Measurements from ENCODE around the gene PDZK1. TPM values are rescaled to one million over a fixed set of nuclear protein-coding genes. Genes with fewer than 3 reads are reported as not detected.

Gene PDZK1
- total and polyA plus RNA-seq, 2 experiments from 2014 or later = 0.73 TPM; not detected in 1

DNA sequence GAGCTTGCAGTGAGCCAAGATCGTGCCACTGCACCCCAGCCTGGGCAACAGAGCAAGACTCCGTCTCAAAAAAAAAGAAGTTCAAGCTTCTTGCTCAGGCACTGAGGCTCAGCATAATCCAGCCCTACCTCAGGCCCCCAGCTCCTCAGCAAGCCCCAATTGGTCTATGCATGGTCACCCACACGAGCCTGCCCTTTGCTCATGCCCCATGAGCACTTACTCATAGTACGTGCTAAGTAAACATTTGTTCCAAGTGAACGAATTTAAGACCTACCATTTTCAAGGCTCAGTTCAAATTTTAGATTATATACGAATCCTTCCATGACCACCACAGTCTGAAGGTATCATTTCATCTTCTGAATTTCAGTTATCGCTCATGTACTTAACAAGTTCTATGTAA, 4.3 kb downstream of the PDZK1 start (continued):
- no peak for TF ChIP-seq EZH2 (IDR thresholded peaks at IDR 0.05; ENCODE audit: low read depth, unreplicated experiment)
- no peak for TF ChIP-seq ZNF114 (CRISPR knock-in tag; IDR thresholded peaks at IDR 0.05)
- TF ChIP-seq, protein P1, sequence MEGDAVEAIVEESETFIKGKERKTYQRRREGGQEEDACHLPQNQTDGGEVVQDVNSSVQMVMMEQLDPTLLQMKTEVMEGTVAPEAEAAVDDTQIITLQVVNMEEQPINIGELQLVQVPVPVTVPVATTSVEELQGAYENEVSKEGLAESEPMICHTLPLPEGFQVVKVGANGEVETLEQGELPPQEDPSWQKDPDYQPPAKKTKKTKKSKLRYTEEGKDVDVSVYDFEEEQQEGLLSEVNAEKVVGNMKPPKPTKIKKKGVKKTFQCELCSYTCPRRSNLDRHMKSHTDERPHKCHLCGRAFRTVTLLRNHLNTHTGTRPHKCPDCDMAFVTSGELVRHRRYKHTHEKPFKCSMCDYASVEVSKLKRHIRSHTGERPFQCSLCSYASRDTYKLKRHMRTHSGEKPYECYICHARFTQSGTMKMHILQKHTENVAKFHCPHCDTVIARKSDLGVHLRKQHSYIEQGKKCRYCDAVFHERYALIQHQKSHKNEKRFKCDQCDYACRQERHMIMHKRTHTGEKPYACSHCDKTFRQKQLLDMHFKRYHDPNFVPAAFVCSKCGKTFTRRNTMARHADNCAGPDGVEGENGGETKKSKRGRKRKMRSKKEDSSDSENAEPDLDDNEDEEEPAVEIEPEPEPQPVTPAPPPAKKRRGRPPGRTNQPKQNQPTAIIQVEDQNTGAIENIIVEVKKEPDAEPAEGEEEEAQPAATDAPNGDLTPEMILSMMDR (conservative IDR thresholded peaks at IDR 0.05; ENCODE audit: low read depth in 2 of 2) = no peak
- no peak for TF ChIP-seq EZH2phosphoT487 (IDR thresholded peaks at IDR 0.05; ENCODE audit: unreplicated experiment)
- TF ChIP-seq CREB1 (CRISPR knock-in tag; IDR thresholded peaks at IDR 0.05; ENCODE audit: low read depth) = no peak
- TF ChIP-seq JUNB (IDR thresholded peaks at IDR 0.05; ENCODE audit: unreplicated experiment) = no peak
- no peak for TF ChIP-seq ZNF331 (CRISPR knock-in tag; IDR thresholded peaks at IDR 0.05; ENCODE audit: low read depth)

DNA sequence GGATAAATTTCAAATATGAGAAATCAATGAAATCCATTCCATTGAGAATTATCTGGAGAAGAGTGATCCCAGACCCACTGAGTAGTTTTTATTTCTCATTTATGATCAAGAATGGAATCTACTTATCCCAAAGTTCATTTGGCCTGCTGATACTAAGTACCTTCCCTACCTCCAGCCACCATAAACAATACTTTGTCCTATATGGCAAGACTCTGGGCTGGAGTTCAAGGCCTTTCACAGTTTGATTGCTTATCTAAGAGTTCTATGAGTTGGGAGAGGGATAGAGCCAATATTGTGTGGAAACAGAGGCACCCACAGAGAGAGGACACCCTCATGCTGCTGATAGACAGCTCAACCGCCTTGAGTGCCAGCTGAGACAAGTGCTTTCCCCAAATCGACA, 5.1 kb downstream of the PDZK1 start:
- DNase-seq (ENCODE audit: low spot score) (no peak), ATAC-seq (no peak)
- Histone ChIP-seq H3K27me3 (ENCODE audit: insufficient read depth) (no peaks in the 10 kb centered on the region), H3K79me2 (replicated peaks; ENCODE audit: insufficient read depth) (no peaks in the 10 kb centered on the region), H3K4me2 (no peak overlapping the region), H2AFZ (no peak overlapping the region), H3F3A (replicated peaks; ENCODE audit: low read depth) (no peaks in the 10 kb centered on the region), H3K4me1 (ENCODE audit: insufficient read depth) (no peaks in the 10 kb centered on the region), H3K4me3 (no peak overlapping the region), H3K27ac (ENCODE audit: low read depth) (no peak overlapping the region), H3K36me3 (ENCODE audit: insufficient read depth) (no peaks in the 10 kb centered on the region), H4K20me1 (replicated peaks; ENCODE audit: insufficient read depth) (no peaks in the 10 kb centered on the region; the same call in 1 of the 2 replicates), H3K9me2 (ENCODE audit: insufficient read depth) (0 out of 2 replicates have a peak, but pooled peaks cover 3% of the 10 kb centered on the region)
- TF ChIP-seq, protein P2, sequence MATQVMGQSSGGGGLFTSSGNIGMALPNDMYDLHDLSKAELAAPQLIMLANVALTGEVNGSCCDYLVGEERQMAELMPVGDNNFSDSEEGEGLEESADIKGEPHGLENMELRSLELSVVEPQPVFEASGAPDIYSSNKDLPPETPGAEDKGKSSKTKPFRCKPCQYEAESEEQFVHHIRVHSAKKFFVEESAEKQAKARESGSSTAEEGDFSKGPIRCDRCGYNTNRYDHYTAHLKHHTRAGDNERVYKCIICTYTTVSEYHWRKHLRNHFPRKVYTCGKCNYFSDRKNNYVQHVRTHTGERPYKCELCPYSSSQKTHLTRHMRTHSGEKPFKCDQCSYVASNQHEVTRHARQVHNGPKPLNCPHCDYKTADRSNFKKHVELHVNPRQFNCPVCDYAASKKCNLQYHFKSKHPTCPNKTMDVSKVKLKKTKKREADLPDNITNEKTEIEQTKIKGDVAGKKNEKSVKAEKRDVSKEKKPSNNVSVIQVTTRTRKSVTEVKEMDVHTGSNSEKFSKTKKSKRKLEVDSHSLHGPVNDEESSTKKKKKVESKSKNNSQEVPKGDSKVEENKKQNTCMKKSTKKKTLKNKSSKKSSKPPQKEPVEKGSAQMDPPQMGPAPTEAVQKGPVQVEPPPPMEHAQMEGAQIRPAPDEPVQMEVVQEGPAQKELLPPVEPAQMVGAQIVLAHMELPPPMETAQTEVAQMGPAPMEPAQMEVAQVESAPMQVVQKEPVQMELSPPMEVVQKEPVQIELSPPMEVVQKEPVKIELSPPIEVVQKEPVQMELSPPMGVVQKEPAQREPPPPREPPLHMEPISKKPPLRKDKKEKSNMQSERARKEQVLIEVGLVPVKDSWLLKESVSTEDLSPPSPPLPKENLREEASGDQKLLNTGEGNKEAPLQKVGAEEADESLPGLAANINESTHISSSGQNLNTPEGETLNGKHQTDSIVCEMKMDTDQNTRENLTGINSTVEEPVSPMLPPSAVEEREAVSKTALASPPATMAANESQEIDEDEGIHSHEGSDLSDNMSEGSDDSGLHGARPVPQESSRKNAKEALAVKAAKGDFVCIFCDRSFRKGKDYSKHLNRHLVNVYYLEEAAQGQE (IDR thresholded peaks at IDR 0.05; ENCODE audit: unreplicated experiment) = no peak
- TF ChIP-seq ZNF331 (CRISPR knock-in tag; IDR thresholded peaks at IDR 0.05; ENCODE audit: low read depth) (no peak), POLR2AphosphoS5 (IDR thresholded peaks at IDR 0.05; ENCODE audit: low read depth) (no peak), EZH2 (IDR thresholded peaks at IDR 0.05; ENCODE audit: low read depth, unreplicated experiment) (no peak), EZH2phosphoT487 (IDR thresholded peaks at IDR 0.05; ENCODE audit: unreplicated experiment) (no peak), NANOG (IDR thresholded peaks at IDR 0.05; ENCODE audit: borderline replicate concordance) (no peak), STAT1 (IDR thresholded peaks at IDR 0.05; ENCODE audit: unreplicated experiment) (no peak)
- TF ChIP-seq, protein P1 (conservative IDR thresholded peaks at IDR 0.05; ENCODE audit: low read depth in 2 of 2) = no peak
- TF ChIP-seq, protein P3, sequence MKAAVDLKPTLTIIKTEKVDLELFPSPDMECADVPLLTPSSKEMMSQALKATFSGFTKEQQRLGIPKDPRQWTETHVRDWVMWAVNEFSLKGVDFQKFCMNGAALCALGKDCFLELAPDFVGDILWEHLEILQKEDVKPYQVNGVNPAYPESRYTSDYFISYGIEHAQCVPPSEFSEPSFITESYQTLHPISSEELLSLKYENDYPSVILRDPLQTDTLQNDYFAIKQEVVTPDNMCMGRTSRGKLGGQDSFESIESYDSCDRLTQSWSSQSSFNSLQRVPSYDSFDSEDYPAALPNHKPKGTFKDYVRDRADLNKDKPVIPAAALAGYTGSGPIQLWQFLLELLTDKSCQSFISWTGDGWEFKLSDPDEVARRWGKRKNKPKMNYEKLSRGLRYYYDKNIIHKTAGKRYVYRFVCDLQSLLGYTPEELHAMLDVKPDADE (IDR thresholded peaks at IDR 0.05) = no peak
- no peaks in the 10 kb centered on the region for H3K9me3 Mint-ChIP-seq
- H3K4me3 Mint-ChIP-seq = no peak overlapping the region
- peaks cover 4% of the 10 kb centered on the region for H3K4me1 Mint-ChIP-seq
- peaks cover 3% of the 10 kb centered on the region for H3K27me3 Mint-ChIP-seq (ENCODE audit: insufficient read depth, low read depth, poor library complexity)
- H3K27ac Mint-ChIP-seq = no peak overlapping the region
- no peaks in the 10 kb centered on the region for H3K36me3 Mint-ChIP-seq (ENCODE audit: low read depth)
